ENCODE results near the gene CHD3.

Gene CHD3

DNA sequence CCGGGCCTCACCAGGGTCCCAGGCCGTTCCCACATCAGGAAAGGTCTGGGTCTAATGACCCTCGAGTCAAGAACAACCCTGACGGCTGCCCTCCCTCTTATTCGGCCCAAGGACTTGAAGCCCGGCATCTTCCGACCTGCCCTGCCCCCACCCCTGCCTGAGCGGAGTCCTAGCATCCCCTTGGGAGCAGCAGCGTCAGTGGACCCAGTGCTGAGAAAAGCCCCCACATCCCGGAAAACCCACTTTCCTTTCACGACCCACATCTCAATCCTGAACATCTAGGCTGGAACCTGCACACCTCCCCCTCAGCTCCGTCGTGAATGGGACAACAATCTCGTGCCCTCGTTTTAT is 33.0 kb upstream of the CHD3 start:
- Histone ChIP-seq H3K18ac (ENCODE audit: low read length) (no peak overlapping the region), H3K27me3 (ENCODE audit: insufficient read depth, low read length, poor library complexity) (peaks cover 9% of the 10 kb centered on the region), H2BK5ac (ENCODE audit: low read length) (no peak overlapping the region), H3K56ac (ENCODE audit: low read length) (peak overlapping the region; percentile 86), H3K4me1 (ENCODE audit: control insufficient read depth, low read depth, low read length) (peaks cover 7% of the 10 kb centered on the region), H2BK120ac (ENCODE audit: low read depth, low read length) (no peak overlapping the region), H3K4me2 (ENCODE audit: low read length) (peak overlapping the region; percentile 74), H3K23ac (ENCODE audit: low read length) (no peak overlapping the region), H3K79me1 (ENCODE audit: low read length) (peaks cover 6% of the 10 kb centered on the region), H2BK15ac (replicated peaks; ENCODE audit: low read depth) (no peak overlapping the region), H4K5ac (ENCODE audit: low read length) (no peak overlapping the region), H2AK5ac (ENCODE audit: low read length) (no peak overlapping the region), H3K4ac (ENCODE audit: low read depth, low read length) (no peak overlapping the region), H3K36me3 (ENCODE audit: control insufficient read depth, insufficient read depth, low read length) (no peaks in the 10 kb centered on the region), H3K27ac (ENCODE audit: low read depth, low read length) (no peak overlapping the region), H3K4me3 (ENCODE audit: low read length) (no peak overlapping the region), H4K8ac (ENCODE audit: low read depth, low read length) (no peak overlapping the region), H3K9ac (ENCODE audit: low read length) (peak overlapping the region; percentile 27), H3K79me2 (ENCODE audit: control insufficient read depth, insufficient read depth, low read length) (no peaks in the 10 kb centered on the region)
- DNase-seq, result no peak
- WGBS (ENCODE audit: extremely low coverage, insufficient coverage, low lambda C conversion rate), result no CpG with 5 or more reads among the region's 15 CpGs

DNA sequence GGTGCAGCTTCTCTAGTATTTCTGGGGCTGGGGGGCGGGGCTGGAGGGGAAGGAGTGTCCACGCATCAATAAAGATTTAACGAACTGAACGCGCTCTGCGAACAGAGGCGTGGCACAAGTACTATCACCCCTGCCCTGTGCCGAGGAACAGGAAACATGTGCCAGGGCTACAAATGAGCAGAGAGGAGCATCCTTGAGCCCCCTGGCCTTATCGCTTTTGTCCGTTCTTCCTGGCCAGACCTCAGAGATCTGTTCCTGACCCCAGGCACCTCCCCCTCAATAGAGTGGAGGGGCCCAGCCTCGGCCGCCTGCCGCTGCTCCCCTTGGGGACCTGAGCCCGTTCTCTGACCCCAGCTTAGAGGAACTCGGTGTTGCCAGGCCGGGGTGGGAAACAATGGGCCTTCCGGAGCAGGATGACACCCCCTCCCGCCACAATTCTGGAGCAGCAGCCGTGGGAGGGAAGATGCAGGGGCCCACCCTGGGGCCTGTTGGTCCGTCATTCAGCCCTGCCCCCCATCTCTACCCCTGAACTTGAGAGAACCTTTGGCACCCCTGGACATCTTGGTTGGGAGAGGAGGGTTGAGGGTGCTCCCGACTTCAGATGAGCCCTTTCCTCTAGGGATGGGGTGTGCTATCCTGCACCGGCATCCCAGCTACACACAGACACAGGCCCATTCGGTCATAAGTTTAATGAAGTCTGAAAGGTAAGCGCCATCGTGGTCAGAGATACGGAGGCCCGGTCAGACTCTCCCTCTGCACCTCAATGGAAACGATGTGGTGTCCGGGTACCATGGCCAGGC is 32.4 kb upstream of the CHD3 start:
- WGBS (ENCODE audit: extremely low coverage, insufficient coverage, low lambda C conversion rate), result no CpG with 5 or more reads among the region's 29 CpGs
- H4K8ac ChIP-seq (ENCODE audit: low read depth, low read length), result no peak overlapping the region
- H3K4me2 ChIP-seq (ENCODE audit: low read length), result peak overlapping the region; percentile 89
- H3K27me3 ChIP-seq (ENCODE audit: insufficient read depth, low read length, poor library complexity), result peaks cover 9% of the 10 kb centered on the region
- H3K4me1 ChIP-seq (ENCODE audit: control insufficient read depth, low read depth, low read length), result peaks cover 7% of the 10 kb centered on the region
- H2BK15ac ChIP-seq (replicated peaks; ENCODE audit: low read depth), result no peak overlapping the region
- no peaks in the 10 kb centered on the region for H3K79me2 ChIP-seq (ENCODE audit: control insufficient read depth, insufficient read depth, low read length)
- H4K5ac ChIP-seq (ENCODE audit: low read length), result no peak overlapping the region
- H3K79me1 ChIP-seq (ENCODE audit: low read length), result peaks cover 6% of the 10 kb centered on the region
- peak overlapping the region; percentile 93 for H3K56ac ChIP-seq (ENCODE audit: low read length)
- H2BK120ac ChIP-seq (ENCODE audit: low read depth, low read length), result no peak overlapping the region
- H3K18ac ChIP-seq (ENCODE audit: low read length), result no peak overlapping the region
- DNase-seq, result no peak
- H3K27ac ChIP-seq (ENCODE audit: low read depth, low read length), result peak overlapping the region; percentile 13
- no peak overlapping the region for H2BK5ac ChIP-seq (ENCODE audit: low read length)
- H3K4ac ChIP-seq (ENCODE audit: low read depth, low read length), result no peak overlapping the region
- peak overlapping the region; percentile 63 for H3K4me3 ChIP-seq (ENCODE audit: low read length)
- H3K36me3 ChIP-seq (ENCODE audit: control insufficient read depth, insufficient read depth, low read length), result no peaks in the 10 kb centered on the region
- H3K23ac ChIP-seq (ENCODE audit: low read length), result peak overlapping the region; percentile 59
- no peak overlapping the region for H2AK5ac ChIP-seq (ENCODE audit: low read length)
- peak overlapping the region; percentile 83 for H3K9ac ChIP-seq (ENCODE audit: low read length)

- peak within 1 kb of the TSS; percentile 69 for H3K4me3 ChIP-seq (ENCODE audit: low read length)
- no CpG with 5 or more reads among the region's 64 CpGs for WGBS (ENCODE audit: extremely low coverage, insufficient coverage, low lambda C conversion rate)
- H3K36me3 ChIP-seq (ENCODE audit: control insufficient read depth, insufficient read depth, low read length), result no peaks in the 10 kb centered on the region
These were observed 31.5 kb upstream of the CHD3 start, which contains the start of gene NAA38 for GRCh38 chr17:7856811-7857712. NAA38 (minus strand) TSS chr17:7857559; CDS start chr17:7857463, 96 bp downstream.

GRCh38 chr17:7857713-7858521 is 30.7 kb upstream of the CHD3 start, which contains the start of gene CYB5D1:
CYB5D1 (plus strand) TSS chr17:7858003; CDS start chr17:7858135, 132 bp downstream.
- Histone ChIP-seq H2BK5ac (ENCODE audit: low read length) (peak within 1 kb of the TSS; percentile 97), H3K4me3 (ENCODE audit: low read length) (peak within 1 kb of the TSS; percentile 69), H3K79me1 (ENCODE audit: low read length) (peaks cover 6% of the 10 kb centered on the region), H3K23ac (ENCODE audit: low read length) (peak within 1 kb of the TSS; percentile 81), H4K5ac (ENCODE audit: low read length) (no peak within 1 kb of the TSS), H2BK120ac (ENCODE audit: low read depth, low read length) (peak within 1 kb of the TSS; percentile 98), H3K56ac (ENCODE audit: low read length) (peak within 1 kb of the TSS; percentile 96), H3K18ac (ENCODE audit: low read length) (peak within 1 kb of the TSS; percentile 92), H3K27ac (ENCODE audit: low read depth, low read length) (peak within 1 kb of the TSS; percentile 89), H4K8ac (ENCODE audit: low read depth, low read length) (no peak within 1 kb of the TSS), H3K36me3 (ENCODE audit: control insufficient read depth, insufficient read depth, low read length) (no peaks in the 10 kb centered on the region), H2BK15ac (replicated peaks; ENCODE audit: low read depth) (no peak within 1 kb of the TSS), H3K4ac (ENCODE audit: low read depth, low read length) (no peak within 1 kb of the TSS), H3K27me3 (ENCODE audit: insufficient read depth, low read length, poor library complexity) (peaks cover 2% of the 10 kb centered on the region), H3K79me2 (ENCODE audit: control insufficient read depth, insufficient read depth, low read length) (no peaks in the 10 kb centered on the region), H2AK5ac (ENCODE audit: low read length) (no peak within 1 kb of the TSS), H3K9ac (ENCODE audit: low read length) (peak within 1 kb of the TSS; percentile 83), H3K4me2 (ENCODE audit: low read length) (peak within 1 kb of the TSS; percentile 89), H3K4me1 (ENCODE audit: control insufficient read depth, low read depth, low read length) (peaks cover 7% of the 10 kb centered on the region)
- peak; percentile 96 for DNase-seq
- WGBS (ENCODE audit: extremely low coverage, insufficient coverage, low lambda C conversion rate), result no CpG with 5 or more reads among the region's 48 CpGs

More at GRCh38 chr17:7856811-7857712, 31.5 kb upstream of the CHD3 start, which contains the start of gene NAA38:
- peaks cover 9% of the 10 kb centered on the region for H3K27me3 ChIP-seq (ENCODE audit: insufficient read depth, low read length, poor library complexity)
- no peaks in the 10 kb centered on the region for H3K79me2 ChIP-seq (ENCODE audit: control insufficient read depth, insufficient read depth, low read length)
- peak within 1 kb of the TSS; percentile 89 for H3K4me2 ChIP-seq (ENCODE audit: low read length)
- H4K5ac ChIP-seq (ENCODE audit: low read length), result no peak within 1 kb of the TSS
- H2AK5ac ChIP-seq (ENCODE audit: low read length), result no peak within 1 kb of the TSS
- no peak within 1 kb of the TSS for H4K8ac ChIP-seq (ENCODE audit: low read depth, low read length)
- H3K79me1 ChIP-seq (ENCODE audit: low read length), result peaks cover 6% of the 10 kb centered on the region
- peak within 1 kb of the TSS; percentile 97 for H2BK5ac ChIP-seq (ENCODE audit: low read length)
- H3K4me1 ChIP-seq (ENCODE audit: control insufficient read depth, low read depth, low read length), result peaks cover 7% of the 10 kb centered on the region
- peak; percentile 100 for DNase-seq
- no peak within 1 kb of the TSS for H3K4ac ChIP-seq (ENCODE audit: low read depth, low read length)
- H3K23ac ChIP-seq (ENCODE audit: low read length), result peak within 1 kb of the TSS; percentile 81
- peak within 1 kb of the TSS; percentile 96 for H3K56ac ChIP-seq (ENCODE audit: low read length)
- peak within 1 kb of the TSS; percentile 92 for H3K18ac ChIP-seq (ENCODE audit: low read length)
- peak within 1 kb of the TSS; percentile 89 for H3K27ac ChIP-seq (ENCODE audit: low read depth, low read length)
- H2BK120ac ChIP-seq (ENCODE audit: low read depth, low read length), result peak within 1 kb of the TSS; percentile 98
- no peak within 1 kb of the TSS for H2BK15ac ChIP-seq (replicated peaks; ENCODE audit: low read depth)
- peak within 1 kb of the TSS; percentile 83 for H3K9ac ChIP-seq (ENCODE audit: low read length)

- H3K23ac ChIP-seq (ENCODE audit: low read length), result no peak overlapping the region
- H3K4ac ChIP-seq (ENCODE audit: low read depth, low read length), result no peak overlapping the region
- peak overlapping the region; percentile 93 for H3K56ac ChIP-seq (ENCODE audit: low read length)
- H2BK15ac ChIP-seq (replicated peaks; ENCODE audit: low read depth), result no peak overlapping the region
- H3K79me2 ChIP-seq (ENCODE audit: control insufficient read depth, insufficient read depth, low read length), result no peaks in the 10 kb centered on the region
- H4K5ac ChIP-seq (ENCODE audit: low read length), result no peak overlapping the region
- H3K4me2 ChIP-seq (ENCODE audit: low read length), result peak overlapping the region; percentile 89
- H3K4me1 ChIP-seq (ENCODE audit: control insufficient read depth, low read depth, low read length), result peaks cover 7% of the 10 kb centered on the region
- H3K27ac ChIP-seq (ENCODE audit: low read depth, low read length), result no peak overlapping the region
- no peak overlapping the region for H2BK120ac ChIP-seq (ENCODE audit: low read depth, low read length)
- H3K79me1 ChIP-seq (ENCODE audit: low read length), result peaks cover 6% of the 10 kb centered on the region
- DNase-seq, result peak; percentile 84
- H3K9ac ChIP-seq (ENCODE audit: low read length), result peak overlapping the region; percentile 76
- no peaks in the 10 kb centered on the region for H3K36me3 ChIP-seq (ENCODE audit: control insufficient read depth, insufficient read depth, low read length)
- H3K27me3 ChIP-seq (ENCODE audit: insufficient read depth, low read length, poor library complexity), result peaks cover 2% of the 10 kb centered on the region
- no peak overlapping the region for H2AK5ac ChIP-seq (ENCODE audit: low read length)
- H2BK5ac ChIP-seq (ENCODE audit: low read length), result peak overlapping the region; percentile 77
- H4K8ac ChIP-seq (ENCODE audit: low read depth, low read length), result no peak overlapping the region
- no peak overlapping the region for H3K18ac ChIP-seq (ENCODE audit: low read length)
- peak overlapping the region; percentile 69 for H3K4me3 ChIP-seq (ENCODE audit: low read length)
- no CpG with 5 or more reads among the region's 20 CpGs for WGBS (ENCODE audit: extremely low coverage, insufficient coverage, low lambda C conversion rate)
These were observed 30.1 kb upstream of the CHD3 start for GRCh38 chr17:7858522-7858810.
